ENCODE measurements around the gene USF2. TPM values are rescaled to one million over a fixed set of nuclear protein-coding genes. Genes with fewer than 3 reads are reported as not detected.

Gene USF2
- total and polyA plus RNA-seq, 10 donors: 132 to 206 (median 154) TPM

GRCh38 chr19:35240327-35240726 is 28.4 kb upstream of the USF2 start:
- 32 to 59% (median 47%) methylated on average over 1 of the region's 1 CpG for WGBS, 5 donors
- no peak for TF ChIP-seq CTCF (IDR thresholded peaks at IDR 0.05 in 8 of 11, conservative IDR thresholded peaks at IDR 0.05 in 3 of 11)
- TF ChIP-seq POLR2AphosphoS5 (IDR thresholded peaks at IDR 0.05): peak in 1 of 3 donors; percentile 81
- H3K4me3 ChIP-seq: no peak overlapping the region
- no peak for DNase-seq
- no peaks in the 10 kb centered on the region for H3K27me3 ChIP-seq (replicated peaks in 1 of 7)
- H3K4me1 ChIP-seq: peaks cover 0 to 22% (median 9%) of the 10 kb centered on the region in 6 donors
- no peaks in the 10 kb centered on the region for H3K36me3 ChIP-seq
- intact Hi-C loops (cut with DNase I; ENCODE audit: low total_unique reads): no loop called here
- peaks cover 3 to 29% (median 13%) of the 10 kb centered on the region in 8 donors for H3K9me3 ChIP-seq
- H3K27ac ChIP-seq: peak overlapping the region; percentile 39 to 85 (median 64)

- 91 to 98% (median 96%) methylated on average over 1 of the region's 1 CpG for WGBS, 5 donors
- Histone ChIP-seq H3K36me3 (no peaks in the 10 kb centered on the region), H3K9me3 (peaks cover 3 to 29% (median 13%) of the 10 kb centered on the region in 8 donors), H3K27me3 (replicated peaks in 1 of 7) (peaks cover 0 to 5% (median 0%) of the 10 kb centered on the region in 7 donors), H3K27ac (no peak overlapping the region), H3K4me3 (no peak overlapping the region), H3K4me1 (peaks cover 0 to 22% (median 9%) of the 10 kb centered on the region in 6 donors)
- intact Hi-C loops (cut with DNase I; ENCODE audit: low total_unique reads): no loop called here
- TF ChIP-seq CTCF (IDR thresholded peaks at IDR 0.05 in 8 of 11, conservative IDR thresholded peaks at IDR 0.05 in 3 of 11): no peak
- TF ChIP-seq POLR2A (IDR thresholded peaks at IDR 0.05): no peak
- no peak for TF ChIP-seq POLR2AphosphoS5 (IDR thresholded peaks at IDR 0.05)
- no peak for DNase-seq
Observed at GRCh38 chr19:35241417-35241816, 27.3 kb upstream of the USF2 start.

GRCh38 chr19:35246466-35247092 is 22.2 kb upstream of the USF2 start:
- intact Hi-C loops (cut with DNase I; ENCODE audit: low total_unique reads): no loop called here
- Histone ChIP-seq H3K4me1 (peaks cover 13 to 49% (median 34%) of the 10 kb centered on the region in 6 donors), H3K27ac (no peak overlapping the region), H3K9me3 (peaks cover under 1 to 19% (median 5%) of the 10 kb centered on the region in 8 donors), H3K4me3 (no peak overlapping the region), H3K36me3 (peaks cover 0 to 13% (median 0%) of the 10 kb centered on the region in 6 donors), H3K27me3 (replicated peaks in 1 of 7) (peaks cover 0 to 43% (median 11%) of the 10 kb centered on the region in 7 donors)
- no peak for DNase-seq
- TF ChIP-seq POLR2A (IDR thresholded peaks at IDR 0.05) (no peak), POLR2AphosphoS5 (IDR thresholded peaks at IDR 0.05) (no peak), CTCF (IDR thresholded peaks at IDR 0.05 in 8 of 11, conservative IDR thresholded peaks at IDR 0.05 in 3 of 11) (no peak)
- 59 to 69% (median 64%) methylated on average over 4 of the region's 4 CpGs for WGBS, 5 donors

- DNase-seq: peak; percentile 87
Observed at GRCh38 chr19:35247526-35248309, 21.0 kb upstream of the USF2 start.

More at GRCh38 chr19:35247526-35248309, 21.0 kb upstream of the USF2 start:
- peaks cover 0 to 11% (median 0%) of the 10 kb centered on the region in 8 donors for H3K9me3 ChIP-seq
- peak overlapping the region; percentile 54 to 89 (median 58) for H3K4me3 ChIP-seq
- H3K27ac ChIP-seq: peak overlapping the region; percentile 72 to 90 (median 81)
- WGBS, 5 donors: 5 to 23% (median 5%) methylated on average over 8 to 42 of the region's 42 CpGs
- peak in 8 of 11 experiments; percentile 24 to 63 (median 52) for TF ChIP-seq CTCF (IDR thresholded peaks at IDR 0.05 in 8 of 11, conservative IDR thresholded peaks at IDR 0.05 in 3 of 11)
- TF ChIP-seq POLR2AphosphoS5 (IDR thresholded peaks at IDR 0.05): no peak
- intact Hi-C loops (cut with DNase I; ENCODE audit: low total_unique reads): no loop called here
- H3K27me3 ChIP-seq (replicated peaks in 1 of 7): peaks cover 0 to 43% (median 11%) of the 10 kb centered on the region in 7 donors
- H3K36me3 ChIP-seq: peaks cover 0 to 13% (median 0%) of the 10 kb centered on the region in 6 donors
- peaks cover 13 to 49% (median 34%) of the 10 kb centered on the region in 6 donors for H3K4me1 ChIP-seq
